ENCODE data around the gene PRICKLE1. TPM values are rescaled to one million over a fixed set of nuclear protein-coding genes. Genes with fewer than 3 reads are reported as not detected.

PRICKLE1 gene
- total RNA-seq, 1 donor from 2014 or later = 1.4 TPM

DNA sequence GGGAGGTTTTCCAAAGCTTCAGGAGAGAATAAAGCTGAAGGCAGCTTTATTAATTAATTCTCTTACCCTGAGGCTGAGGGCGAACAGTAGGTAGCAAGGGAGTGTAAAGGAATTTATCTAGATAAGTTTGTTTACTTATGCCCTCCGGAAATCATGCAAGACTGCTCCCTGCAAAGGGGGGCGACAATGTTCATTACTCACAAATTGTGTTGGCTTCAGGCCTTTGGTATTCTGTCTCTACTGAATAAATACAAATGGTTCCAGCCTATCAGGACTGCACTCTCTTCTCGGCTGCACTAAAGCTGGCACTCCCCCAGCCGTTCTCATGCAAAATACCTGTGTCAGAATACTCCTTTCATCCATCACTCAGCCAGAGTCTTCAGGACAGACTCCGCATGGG, 142.8 kb downstream of the PRICKLE1 start:
- no peak for ATAC-seq

DNA sequence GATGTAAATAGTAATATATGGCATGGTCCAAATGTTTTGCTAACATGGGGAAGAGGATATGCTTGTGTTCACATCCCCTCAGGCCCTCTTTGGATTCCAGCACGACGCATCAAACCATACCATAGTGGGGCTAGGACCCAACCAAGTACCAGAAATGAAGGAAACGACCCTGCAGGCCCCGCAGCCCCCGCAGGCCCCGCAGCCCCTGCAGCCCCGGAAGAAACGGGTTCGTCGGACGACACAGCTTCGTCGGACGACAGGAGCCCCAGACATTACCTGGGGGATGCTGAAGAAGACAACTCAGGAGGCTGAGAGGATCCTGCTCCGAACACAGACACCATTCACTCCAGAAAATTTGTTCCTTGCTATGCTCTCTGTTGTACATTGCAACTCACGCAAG, 143.7 kb downstream of the PRICKLE1 start:
- ATAC-seq = no peak

DNA sequence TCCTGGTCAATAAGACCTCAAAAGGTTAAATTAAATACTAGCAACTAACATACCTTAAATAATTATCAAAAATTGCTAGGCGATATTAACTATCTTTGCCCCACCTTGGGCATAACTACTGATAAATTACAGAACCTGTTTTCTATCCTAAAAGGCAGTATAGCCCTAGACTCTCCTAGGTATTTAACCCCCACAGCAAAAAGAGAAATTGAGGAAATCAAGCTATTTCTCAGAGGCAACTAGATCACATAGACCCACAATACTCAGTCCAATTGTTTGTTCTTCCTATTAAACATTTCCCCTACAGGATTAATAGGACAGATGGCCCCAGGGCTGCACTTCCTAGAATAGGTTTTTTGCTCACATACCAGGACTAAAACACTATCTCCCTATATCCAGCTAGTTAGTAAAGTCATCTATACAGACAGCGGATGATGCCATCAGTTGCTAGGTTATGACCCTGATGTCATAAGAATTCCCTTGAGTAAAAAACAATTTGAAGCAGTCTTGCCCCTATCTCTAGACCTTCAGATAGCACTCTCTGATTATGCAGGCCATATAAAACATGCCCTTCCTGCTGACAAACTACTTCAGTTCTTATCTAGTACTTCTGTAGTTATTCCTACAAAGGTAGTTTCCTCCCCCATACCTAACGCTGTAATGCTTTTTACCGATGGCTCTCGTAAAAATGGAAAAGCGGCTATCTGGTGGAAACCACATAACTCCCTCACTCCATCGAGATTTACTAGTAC, 145.2 kb downstream of the PRICKLE1 start:
- ATAC-seq = no peak

DNA sequence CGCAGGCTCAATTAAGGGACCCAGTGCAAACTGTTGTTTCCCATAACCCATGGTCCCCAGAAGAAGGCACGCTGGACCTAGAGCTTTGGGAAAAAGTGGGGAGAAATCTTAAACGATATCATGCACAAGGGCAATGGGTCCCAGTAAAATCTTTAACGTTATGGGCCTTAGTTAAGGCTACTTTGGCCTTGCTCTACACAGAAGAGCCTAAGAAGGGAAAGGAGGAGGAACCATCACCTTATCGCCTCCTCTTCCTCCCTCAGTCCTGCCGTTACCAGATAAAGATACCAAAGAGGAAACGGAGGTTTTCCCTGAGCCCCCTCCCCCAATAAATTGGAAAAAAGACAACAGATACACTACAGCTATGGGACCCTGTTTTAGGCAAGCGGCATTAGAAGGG, 146.7 kb downstream of the PRICKLE1 start:
- ATAC-seq = no peak

DNA sequence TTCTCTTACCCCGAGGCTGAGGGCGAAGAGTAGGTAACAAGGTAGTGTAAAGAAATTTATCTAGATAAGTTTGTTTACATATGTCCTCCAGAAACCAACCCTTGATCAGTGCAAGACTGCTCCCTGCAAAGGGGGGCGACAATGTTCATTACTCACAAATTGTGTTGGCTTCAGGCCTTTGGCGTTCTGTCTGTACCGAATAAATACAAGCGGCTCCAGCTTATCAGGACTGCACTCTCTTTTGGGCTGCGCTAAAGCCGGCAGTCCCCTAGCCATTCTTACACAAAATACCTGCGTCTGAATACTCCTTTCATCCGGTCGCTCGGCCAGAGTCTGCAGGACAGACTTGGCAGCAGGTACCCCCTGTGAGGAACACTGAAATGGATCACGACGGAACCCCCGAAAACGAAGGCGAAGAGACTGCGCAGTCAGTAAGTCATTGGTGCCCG, 147.2 kb downstream of the PRICKLE1 start:
- ATAC-seq = no peak

DNA sequence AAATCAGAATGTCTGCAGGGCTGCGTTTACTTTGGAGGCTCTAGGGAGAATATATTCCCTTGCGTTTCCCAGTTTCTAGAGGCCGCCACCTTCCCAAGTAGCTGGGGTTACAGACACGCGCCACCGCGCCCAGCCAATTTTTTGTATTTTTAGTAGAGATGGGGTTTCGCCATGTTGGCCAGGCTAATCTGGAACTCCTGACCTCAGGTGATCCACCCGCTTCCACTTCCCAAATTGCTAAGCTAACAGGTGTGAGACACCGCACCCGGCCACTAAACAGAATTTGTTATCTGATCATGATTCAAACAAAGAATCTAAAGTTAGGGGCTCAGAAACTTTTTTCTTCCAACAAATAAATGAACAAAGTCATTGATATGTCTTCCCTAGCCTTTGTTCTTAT, 148.9 kb downstream of the PRICKLE1 start:
- ATAC-seq = no peak

DNA sequence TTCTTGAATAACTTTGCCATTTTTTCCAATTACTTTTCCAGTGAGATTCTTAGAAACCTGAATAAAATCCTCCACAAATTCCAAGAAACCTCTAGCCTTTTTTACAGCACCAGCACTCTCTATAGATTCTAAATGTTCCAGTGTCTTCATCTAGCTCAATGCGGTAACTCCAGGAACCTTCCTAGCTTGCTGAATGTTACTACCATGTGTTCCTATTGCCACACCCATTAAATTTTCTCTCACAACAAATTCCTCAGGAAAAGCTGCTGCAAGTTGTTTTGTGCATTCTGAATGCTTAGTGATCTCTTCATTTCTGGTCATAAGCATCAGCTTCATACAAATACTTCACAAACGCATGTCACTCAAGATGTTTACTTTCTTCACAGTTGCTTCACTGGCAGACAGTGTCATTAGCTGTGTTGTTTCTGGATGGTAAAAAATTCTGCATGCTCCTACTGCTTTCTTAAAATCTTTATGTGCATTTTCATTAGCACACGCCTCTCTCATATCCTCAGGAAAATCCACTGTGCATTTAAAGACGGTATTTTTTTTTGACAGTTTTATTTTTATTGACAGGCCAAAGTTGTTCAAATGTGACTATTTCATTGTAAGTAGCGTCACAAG, 156.9 kb downstream of the PRICKLE1 start:
- ATAC-seq = no peak

DNA sequence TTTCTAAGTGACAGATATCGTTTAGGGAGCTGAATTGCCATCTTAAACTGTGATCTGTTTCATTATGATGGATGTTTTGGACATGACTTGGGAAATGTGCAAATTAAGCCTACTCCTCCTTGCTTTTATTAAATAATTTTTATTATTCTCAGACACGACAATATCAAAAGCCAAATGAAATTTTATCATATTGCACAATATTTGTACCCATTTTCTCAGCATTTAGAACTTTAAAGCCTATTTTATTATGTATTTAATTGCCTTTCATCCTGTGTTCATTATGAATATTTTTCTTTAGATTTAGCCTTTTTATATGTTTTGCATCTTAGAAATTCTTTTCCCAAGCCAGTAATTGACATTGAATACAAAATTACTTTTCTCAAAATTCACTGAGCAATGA, 160.7 kb downstream of the PRICKLE1 start:
- ATAC-seq = no peak

DNA sequence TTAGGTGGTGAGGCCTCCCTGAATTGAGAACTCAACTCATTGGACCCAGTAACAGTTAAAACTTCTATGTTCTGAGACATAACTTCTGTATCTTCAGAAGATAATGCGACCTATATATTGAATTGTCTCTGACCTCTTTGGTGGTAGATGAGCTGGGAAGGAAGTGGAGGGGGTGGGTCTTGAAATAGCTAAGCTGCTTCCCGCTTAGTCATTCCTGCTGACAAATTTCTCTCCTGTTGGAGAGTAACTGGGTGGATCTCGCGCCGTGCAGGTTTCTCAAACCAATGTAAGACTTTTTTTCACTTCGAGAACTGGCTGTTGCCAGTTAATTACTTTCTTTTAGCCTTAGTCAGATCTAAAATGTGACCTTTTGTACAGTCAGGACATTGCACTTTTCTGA, 162.8 kb downstream of the PRICKLE1 start:
- peak; percentile 52 for ATAC-seq

DNA sequence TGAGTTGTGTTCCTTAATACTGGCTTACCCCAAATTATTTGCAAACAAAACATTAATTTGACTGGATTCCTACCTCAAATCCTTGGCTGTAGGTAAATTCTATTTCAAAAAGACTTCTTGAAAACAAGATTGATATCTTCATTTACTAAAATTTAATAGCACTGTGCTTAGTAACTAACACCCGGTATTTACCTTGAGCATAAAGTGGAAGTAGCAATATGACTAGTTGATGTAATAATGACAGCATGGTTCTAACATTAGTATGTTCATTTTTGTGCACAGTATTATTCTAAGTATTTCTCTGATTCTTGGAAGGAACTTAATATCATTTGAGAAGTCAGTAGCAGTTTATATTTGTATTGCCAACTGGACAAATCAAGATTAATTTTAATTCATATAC, 166.8 kb downstream of the PRICKLE1 start:
- no peak for ATAC-seq

DNA sequence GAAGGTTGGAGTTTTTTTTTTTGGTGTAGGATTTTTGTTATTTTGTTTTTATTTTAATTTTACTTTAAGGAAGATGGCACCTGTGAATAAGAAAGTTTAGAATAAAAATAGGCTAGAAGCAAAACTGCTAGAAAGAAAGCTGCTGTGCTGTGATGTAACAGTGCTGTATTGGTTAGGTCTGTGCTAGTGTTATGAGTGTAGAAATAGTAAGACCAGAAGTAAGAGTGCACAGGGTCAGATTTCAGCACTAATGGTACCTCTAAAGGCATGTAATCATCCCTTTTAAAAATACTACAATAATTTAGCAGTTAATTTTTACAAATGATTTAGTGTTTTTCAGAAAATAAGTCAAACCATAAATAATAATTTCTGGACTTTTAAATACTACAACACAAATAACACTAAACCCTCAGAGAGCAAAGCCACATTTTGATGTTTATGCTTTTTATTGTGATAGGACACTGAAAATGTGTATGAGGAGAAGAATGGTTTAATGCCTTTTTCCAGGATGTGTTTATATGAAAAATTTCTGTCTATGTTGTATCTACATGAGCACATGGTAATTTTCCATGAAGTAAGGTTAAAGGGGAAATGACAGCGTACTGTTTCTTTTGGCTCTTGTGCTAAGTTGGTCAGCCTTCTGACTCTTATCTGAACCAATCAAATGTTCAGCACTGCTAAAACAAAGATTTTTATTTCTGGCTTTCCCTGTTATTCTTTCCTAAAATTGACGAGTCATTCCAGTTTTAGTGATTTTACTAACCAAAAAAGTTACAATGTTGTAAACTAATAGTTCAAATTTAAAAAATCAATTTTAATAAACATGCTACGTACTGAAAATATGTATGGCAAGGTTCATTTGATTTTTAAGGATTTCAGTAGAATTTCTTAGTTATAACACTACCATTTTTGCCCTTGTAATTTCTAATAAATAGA, 167.4 kb downstream of the PRICKLE1 start:
- ATAC-seq = no peak

DNA sequence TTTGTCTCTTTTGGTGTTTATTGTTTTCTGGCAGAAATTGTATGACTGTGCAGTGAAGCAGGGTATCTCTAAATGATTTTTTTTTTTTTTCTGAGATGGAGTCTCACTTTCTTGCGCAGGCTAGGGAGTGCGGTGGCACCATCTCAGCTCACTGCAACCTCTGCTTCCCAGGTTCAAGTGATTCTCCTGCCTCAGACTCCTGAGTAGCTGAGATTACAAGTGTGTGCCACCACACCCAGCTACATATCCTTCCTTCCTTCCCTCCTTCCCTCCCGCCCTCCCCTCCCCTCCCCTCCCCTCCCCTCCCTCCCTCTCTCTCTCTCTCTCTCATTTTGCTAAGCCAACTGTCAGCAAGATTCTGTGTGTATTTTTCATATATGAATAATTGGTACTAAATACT, 169.2 kb downstream of the PRICKLE1 start:
- ATAC-seq = no peak

DNA sequence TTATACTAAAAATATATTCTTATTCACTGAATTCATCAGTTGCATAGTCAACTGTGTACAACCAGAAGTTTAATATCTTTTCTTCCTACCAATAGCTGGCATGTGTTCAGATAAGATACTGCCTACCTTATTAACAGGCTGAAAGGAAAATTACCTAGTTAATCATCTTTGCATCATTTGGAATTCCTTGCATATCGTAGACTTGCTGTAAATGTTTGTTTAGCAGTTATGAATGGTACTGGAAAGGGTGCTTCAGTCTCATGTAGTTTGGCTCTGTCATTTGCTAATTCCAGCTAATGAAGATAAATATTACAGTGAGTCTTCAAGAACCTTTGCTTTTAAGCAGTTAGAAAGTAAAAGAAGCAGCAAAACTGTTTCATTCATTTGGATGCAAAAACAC, 179.2 kb downstream of the PRICKLE1 start:
- no peak for ATAC-seq

DNA sequence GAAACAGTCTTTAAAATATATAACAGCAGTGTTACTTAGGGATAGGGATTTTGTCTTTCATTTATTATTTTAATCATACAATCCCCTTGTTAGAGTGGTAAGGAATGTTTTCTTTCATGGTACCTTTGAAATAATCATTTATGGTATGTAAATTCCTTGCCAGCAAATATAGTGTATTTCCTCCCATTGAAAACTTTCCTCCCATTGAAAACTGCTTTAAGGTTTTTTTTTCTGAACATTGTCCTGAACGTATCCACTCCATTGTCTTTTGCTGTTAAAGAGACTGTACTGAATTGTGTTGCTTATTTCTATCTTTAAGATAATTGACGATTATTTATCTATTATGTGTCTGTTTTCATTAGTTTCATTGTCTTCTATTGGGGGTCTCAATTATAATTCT, 180.1 kb downstream of the PRICKLE1 start:
- no peak for ATAC-seq

DNA sequence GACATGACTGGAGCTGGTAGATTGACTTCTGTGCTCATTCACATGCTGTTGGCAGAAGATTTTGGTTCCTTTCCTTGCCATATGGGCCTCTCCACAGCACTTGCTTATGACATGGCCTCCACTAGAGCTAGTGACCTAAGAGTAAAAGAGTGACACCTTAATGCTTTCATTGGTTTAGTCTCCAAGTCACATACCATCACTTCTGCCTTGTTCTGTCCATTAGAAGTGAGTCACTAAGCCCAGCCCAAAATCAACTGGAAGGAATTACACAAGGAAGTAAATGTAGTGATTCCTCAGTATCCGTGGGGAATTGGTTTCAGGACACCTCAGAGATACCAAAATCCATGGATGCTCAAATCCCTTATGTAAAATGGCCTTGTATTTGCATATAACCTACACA, 182.2 kb downstream of the PRICKLE1 start:
- peak; percentile 52 for ATAC-seq

Measured in esophagus mucosa (tissue), 1 donor.